ENCODE measurements around the gene FAM222A. TPM values are rescaled to one million over a fixed set of nuclear protein-coding genes. Genes with fewer than 3 reads are reported as not detected.

The FAM222A gene
- total and polyA plus RNA-seq, 7 donors, result 1.1 to 3.3 (median 2.1) TPM

- TF ChIP-seq CTCF (IDR thresholded peaks at IDR 0.05), result no peak
- TF ChIP-seq EP300 (IDR thresholded peaks at IDR 0.05), result no peak
- no peak for TF ChIP-seq POLR2AphosphoS5 (IDR thresholded peaks at IDR 0.05)
- TF ChIP-seq POLR2A (IDR thresholded peaks at IDR 0.05), result no peak
- DNase-seq, result no peak
- intact Hi-C loops (cut with DNase I), result no loop called here
- no peaks in the 10 kb centered on the region for H3K36me3 ChIP-seq
- 50 to 56% methylated on average over 8 of the region's 8 CpGs for WGBS, 2 donors
- peaks cover 0 to 13% (median 4%) of the 10 kb centered on the region in 4 donors for H3K4me1 ChIP-seq
- no peak overlapping the region for H3K27ac ChIP-seq
- no peaks in the 10 kb centered on the region for H3K27me3 ChIP-seq
- no peaks in the 10 kb centered on the region for H3K9me3 ChIP-seq
- no peak overlapping the region for H3K4me3 ChIP-seq
Observed at GRCh38 chr12:109744986-109745942, 31.6 kb downstream of the FAM222A start.

GRCh38 chr12:109752117-109753053 is 38.8 kb downstream of the FAM222A start:
- H3K27ac ChIP-seq, result no peak overlapping the region
- intact Hi-C loops (cut with DNase I), result no loop called here
- no peak overlapping the region for H3K4me3 ChIP-seq
- peak; percentile 22 for DNase-seq
- TF ChIP-seq CTCF (IDR thresholded peaks at IDR 0.05), result no peak
- no peak for TF ChIP-seq POLR2AphosphoS5 (IDR thresholded peaks at IDR 0.05)
- TF ChIP-seq EP300 (IDR thresholded peaks at IDR 0.05), result no peak
- no peak for TF ChIP-seq POLR2A (IDR thresholded peaks at IDR 0.05)
- no peaks in the 10 kb centered on the region for H3K27me3 ChIP-seq
- H3K4me1 ChIP-seq, result no peaks in the 10 kb centered on the region
- H3K9me3 ChIP-seq, result no peaks in the 10 kb centered on the region
- WGBS, 2 donors, result 87 to 89% methylated on average over 6 of the region's 6 CpGs
- no peaks in the 10 kb centered on the region for H3K36me3 ChIP-seq

DNA sequence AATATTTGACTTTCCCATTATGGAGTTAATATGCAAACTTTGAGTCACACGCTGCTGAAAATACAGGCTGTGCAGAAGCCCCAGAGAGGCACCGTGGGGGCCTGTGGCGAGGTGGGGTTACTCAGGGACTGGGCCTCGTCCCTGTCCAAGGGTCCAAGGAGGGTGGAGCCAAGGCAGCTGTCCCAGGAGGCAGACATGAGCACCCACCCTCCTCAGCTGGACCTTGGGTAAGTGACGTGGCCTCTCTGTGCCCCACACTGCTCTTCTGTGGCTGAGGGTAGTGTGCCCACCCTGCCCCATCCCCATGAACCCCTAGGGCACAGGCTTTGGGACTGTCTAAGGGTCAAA is 39.4 kb downstream of the FAM222A start:
- Histone ChIP-seq H3K9me3 (no peaks in the 10 kb centered on the region), H3K4me1 (no peaks in the 10 kb centered on the region), H3K4me3 (no peak overlapping the region), H3K36me3 (no peaks in the 10 kb centered on the region), H3K27me3 (no peaks in the 10 kb centered on the region), H3K27ac (no peak overlapping the region)
- peak; percentile 18 for DNase-seq
- WGBS, 2 donors, result 83 to 86% methylated on average over 5 of the region's 5 CpGs
- intact Hi-C loops (cut with DNase I), result no loop called here
- TF ChIP-seq POLR2A (IDR thresholded peaks at IDR 0.05) (no peak), CTCF (IDR thresholded peaks at IDR 0.05) (no peak), POLR2AphosphoS5 (IDR thresholded peaks at IDR 0.05) (no peak), EP300 (IDR thresholded peaks at IDR 0.05) (no peak)

DNA sequence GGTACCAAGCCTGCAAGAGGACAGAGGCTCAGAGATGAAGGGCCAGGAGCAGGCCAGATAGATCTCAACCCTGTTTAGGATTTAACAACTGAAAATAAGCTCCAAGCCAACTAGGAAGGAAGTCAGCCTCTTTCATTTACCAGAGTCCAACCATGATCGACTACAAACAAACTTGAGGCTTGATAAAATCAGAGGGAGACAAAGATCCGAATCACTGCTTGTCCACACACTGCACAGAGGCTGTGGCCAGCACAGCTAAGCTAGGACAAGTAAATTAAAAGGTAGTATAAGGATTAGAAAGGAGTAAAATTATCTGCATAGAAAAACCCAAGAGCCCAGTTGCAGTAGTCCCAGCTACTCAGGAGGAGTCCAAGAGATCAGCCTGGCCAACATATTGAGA is 40.3 kb downstream of the FAM222A start:
- no peaks in the 10 kb centered on the region for H3K9me3 ChIP-seq
- intact Hi-C loops (cut with DNase I), result no loop called here
- H3K4me1 ChIP-seq, result peaks cover 0 to 4% (median 3%) of the 10 kb centered on the region in 4 donors
- TF ChIP-seq POLR2A (IDR thresholded peaks at IDR 0.05) (no peak), POLR2AphosphoS5 (IDR thresholded peaks at IDR 0.05) (no peak), EP300 (IDR thresholded peaks at IDR 0.05) (no peak), CTCF (IDR thresholded peaks at IDR 0.05) (no peak)
- no peaks in the 10 kb centered on the region for H3K36me3 ChIP-seq
- no peak overlapping the region for H3K4me3 ChIP-seq
- no peaks in the 10 kb centered on the region for H3K27me3 ChIP-seq
- DNase-seq, result no peak
- 51 to 62% methylated on average over 2 of the region's 2 CpGs for WGBS, 2 donors
- no peak overlapping the region for H3K27ac ChIP-seq
